HG03342 (cell line): Measurements from ENCODE around the gene THRB.

Experiments
- ATAC-seq: cut with Tn5 transposase; IDR thresholded peaks from one replicate; pipeline ENCODE4 v1.9.1; 2021; ENCODE audit warnings: mild to moderate bottlenecking, moderate library complexity; ENCODE audit not compliant: unreplicated experiment

THRB gene

GRCh38 chr3:24492971-24493551 is 1.6 kb downstream of the THRB start:
- no peak for ATAC-seq

DNA sequence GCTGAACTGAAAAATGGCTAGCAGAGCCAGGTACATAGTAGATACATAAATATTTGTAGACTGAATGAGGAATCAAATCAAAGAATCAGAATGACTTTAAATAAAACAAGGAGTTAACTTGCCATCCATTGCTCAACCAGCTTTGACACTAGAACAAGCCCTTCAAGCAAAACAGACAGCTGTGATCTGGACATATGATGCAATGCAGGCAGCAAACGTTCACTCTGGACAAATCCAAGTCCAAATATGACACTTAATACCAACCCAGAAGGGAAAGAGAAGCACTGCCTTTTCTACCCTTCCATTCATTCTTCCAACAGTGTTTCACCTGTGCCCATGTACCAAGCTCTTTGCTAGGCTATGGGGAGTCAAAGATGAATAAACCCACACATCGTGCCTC is 4.5 kb downstream of the THRB start:
- no peak for ATAC-seq

GRCh38 chr3:24487325-24488262 is 7.1 kb downstream of the THRB start:
- ATAC-seq, result no peak

DNA sequence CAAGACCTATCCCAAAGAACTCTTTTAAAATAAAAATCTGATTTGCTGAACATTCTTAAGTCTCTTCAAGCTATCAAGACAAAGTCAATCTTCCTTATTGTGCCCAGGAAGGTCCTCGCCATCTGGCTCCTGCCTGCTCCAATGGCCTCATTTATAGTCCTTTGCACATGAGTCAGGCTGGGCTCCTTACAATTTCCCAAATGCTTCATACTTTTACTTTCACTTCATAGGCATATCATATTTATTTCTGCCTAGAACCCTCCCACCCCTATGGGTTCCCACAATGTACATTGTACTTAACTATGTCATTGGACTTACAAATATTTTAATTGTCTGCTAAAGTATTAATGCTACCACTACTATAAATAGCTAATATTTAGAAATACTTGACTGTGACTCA is 9.1 kb downstream of the THRB start:
- ATAC-seq, result no peak

- ATAC-seq, result no peak
Measured at GRCh38 chr3:24483873-24484272, 10.8 kb downstream of the THRB start.

DNA sequence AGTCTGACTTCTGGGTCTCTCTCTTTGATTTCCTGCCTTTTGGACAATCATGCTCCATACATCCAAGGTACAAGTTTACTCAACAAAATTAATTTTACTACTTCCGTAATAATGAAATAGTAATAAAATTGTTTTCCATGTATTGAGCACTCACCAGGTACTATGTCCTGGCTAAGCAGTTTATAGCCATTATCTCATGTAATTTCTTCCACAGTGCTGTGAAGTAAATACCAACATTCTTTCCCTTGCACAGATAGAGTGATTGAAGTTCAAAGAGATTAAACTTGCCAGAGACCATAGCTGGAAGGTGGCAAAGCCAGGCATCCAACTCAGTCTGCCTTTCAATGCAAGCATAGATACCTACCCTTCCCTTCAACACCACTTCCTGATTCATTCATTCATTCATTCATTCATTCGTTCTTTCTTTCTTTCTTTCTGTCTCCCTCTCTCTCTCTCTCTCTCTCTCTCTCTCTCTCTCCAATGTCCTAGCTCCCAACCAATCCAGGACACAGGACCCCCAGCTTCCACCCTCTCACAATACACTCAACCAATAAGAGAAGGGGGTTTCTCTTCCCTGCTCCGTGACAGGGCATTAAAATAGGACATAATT is 12.4 kb downstream of the THRB start:
- no peak for ATAC-seq

GRCh38 chr3:24481193-24481592 is 13.5 kb downstream of the THRB start:
- ATAC-seq, result no peak

- ATAC-seq, result no peak
Measured at GRCh38 chr3:24480497-24480896, 14.2 kb downstream of the THRB start.

DNA sequence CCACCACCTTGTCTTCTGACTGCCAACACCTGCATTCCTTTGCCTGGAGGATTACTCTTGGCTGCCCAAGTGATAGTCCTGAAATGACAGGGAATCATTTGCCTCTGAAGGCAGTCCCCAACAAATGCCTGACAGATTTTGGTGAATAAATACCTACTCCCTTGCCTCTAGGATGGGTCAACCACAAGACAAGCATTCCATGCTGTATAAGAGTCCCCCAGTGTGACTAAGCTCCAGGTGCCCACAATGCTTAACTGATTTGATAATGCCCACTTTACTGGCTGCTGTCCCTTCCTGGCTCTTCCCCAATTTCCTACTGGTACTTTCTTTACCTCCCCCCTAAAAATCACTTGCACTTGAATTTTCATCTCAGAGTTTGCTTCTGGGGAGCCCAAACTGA is 14.8 kb downstream of the THRB start:
- ATAC-seq, result no peak

- no peak for ATAC-seq
Measured at GRCh38 chr3:24476871-24477656, 17.6 kb downstream of the THRB start.

GRCh38 chr3:24475925-24476324 is 18.7 kb downstream of the THRB start:
- no peak for ATAC-seq

DNA sequence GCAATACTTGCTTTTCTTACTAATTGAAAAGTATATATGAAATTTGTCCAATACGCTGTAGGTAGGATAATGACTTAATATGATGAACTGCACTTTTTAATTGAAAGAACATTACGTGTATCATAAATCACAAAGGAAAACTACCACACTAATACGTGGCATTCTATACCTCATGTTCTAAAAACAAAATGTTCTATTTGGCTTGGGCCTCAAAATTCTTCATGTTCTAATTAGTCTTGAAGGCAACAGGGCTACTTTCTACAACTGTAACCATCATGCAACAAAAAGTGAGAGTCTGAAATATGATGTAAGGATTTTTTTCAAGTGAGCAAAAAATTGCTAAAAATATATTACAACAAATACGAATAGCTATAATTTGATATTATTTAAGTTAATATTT is 19.8 kb downstream of the THRB start:
- ATAC-seq, result no peak

- ATAC-seq, result no peak
Measured at GRCh38 chr3:24472358-24472757, 22.3 kb downstream of the THRB start.

DNA sequence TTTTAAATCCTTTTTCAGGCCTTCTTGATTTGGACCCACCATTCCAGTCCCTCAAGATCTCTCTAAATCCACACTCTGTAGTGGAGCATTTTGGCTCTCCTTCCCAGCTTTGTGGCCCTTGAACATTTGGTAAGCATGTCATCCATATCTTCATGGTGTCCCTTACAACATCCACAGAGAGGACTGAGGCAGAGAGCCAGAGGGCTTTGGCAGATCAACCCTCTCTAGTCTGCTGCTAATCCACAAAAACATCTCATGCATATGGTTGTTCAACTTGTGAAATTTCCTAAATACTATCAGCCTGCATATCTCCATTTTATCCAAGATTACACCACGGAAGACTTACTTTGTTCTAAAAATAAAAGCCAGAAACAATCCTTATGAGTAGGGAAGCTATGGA is 23.2 kb downstream of the THRB start:
- ATAC-seq, result no peak

DNA sequence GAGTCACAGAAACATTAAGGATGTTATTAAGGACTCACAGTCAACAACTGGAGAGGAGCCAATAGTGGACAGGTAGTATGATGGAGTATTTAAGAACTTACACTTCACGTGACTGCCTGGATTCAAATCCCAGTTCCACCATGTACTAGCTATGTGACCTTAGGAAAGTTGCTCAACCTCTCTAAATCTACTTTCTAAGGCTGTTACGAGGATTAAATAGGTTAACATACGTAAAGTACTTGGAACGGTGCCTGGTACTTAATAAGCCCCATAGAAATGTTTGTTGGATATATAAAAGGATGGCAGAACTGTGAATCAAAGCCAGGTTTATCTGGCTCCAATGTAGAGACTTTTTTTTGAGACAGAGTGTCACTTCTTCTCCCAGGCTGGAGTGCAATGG is 24.4 kb downstream of the THRB start:
- ATAC-seq, result no peak

DNA sequence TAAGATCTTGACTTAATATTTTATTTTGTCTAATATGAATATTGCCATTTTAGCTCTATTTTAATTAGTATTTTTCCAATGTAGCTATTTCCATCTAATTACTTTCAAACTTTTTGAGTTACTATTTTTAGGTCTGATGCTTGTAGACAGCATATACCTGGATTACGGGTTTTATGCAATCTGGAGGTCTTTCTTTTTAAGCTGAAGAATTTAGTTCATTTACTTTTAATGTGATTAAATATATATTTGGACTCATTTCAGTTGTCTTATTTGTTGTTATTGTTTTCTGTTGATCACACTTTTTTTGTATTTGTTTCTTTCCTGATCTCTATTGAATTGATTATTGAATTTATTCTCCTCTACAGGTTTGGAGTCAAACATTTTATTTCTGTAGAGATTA is 30.3 kb downstream of the THRB start:
- ATAC-seq, result no peak

GRCh38 chr3:24462737-24463136 is 31.9 kb downstream of the THRB start:
- no peak for ATAC-seq

- ATAC-seq, result no peak
Measured at GRCh38 chr3:24460974-24461373, 33.7 kb downstream of the THRB start.

DNA sequence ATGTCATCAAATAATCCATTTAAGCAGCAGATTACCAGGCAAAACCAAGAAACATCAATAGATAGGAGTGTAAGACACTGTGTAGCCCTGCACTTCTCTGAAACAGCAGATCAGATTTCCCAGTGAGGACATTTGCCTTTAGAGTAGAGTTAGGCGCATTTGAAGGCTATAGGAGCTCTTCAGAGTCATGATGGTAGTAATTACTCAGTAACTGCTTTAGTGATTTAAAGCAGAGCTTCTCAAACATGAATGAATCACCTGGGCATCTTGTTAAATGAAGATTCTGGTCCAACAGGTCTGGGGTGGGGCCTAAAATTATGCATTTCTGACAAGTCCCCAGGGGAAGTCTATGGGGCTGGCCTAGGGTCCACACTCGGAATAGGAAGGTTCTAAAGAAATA is 36.9 kb downstream of the THRB start:
- ATAC-seq, result no peak

GRCh38 chr3:24454856-24455255 is 39.8 kb downstream of the THRB start:
- no peak for ATAC-seq

DNA sequence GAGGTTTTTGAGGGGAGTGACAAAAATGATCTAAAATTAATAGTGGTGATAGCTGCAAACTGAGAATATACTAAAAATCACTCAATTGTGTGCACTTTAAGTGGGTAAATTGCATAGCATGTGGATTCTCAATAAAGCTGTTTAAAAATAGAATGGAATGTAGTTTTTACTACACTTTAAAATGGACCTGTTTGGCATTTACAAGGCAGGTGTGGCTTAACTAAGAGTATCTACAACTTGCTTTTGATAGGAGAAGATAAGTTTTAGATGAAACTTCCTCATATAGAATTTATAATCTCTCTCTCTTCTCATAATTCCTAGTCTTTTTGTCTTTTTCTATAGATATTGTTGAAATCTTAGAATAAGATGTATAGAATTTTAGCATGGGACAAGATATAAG is 40.3 kb downstream of the THRB start:
- ATAC-seq, result no peak
